GM18868 (cell line): ENCODE data around the gene CYP46A1.
A peak's percentile ranks its signal among the peaks of the same experiment; 100 is the strongest.

ENCODE experiments used
- ATAC-seq: cut with Tn5 transposase; IDR thresholded peaks from one replicate; pipeline ENCODE4 v1.9.1; 2021; ENCODE audit warnings: mild to moderate bottlenecking, moderate library complexity; ENCODE audit not compliant: unreplicated experiment

The CYP46A1 gene

DNA sequence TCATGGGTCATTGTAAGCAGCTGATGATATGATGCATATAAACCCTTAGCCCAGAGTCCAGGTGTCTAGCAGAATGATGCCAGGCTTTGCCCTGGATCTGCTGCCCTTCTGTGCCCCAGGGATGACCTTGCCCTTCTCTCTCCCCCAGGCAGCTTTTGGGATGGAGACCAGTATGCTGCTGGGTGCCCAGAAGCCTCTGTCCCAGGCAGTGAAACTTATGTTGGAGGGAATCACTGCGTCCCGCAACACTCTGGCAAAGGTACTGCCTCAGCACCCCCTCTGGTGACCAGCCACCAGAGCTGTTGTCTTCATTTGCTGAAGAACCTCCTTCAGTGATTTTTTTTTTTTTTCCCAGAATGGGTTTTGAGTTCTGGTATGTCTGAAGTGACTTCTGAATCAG is 23.3 kb downstream of the CYP46A1 start:
- no peak for ATAC-seq

DNA sequence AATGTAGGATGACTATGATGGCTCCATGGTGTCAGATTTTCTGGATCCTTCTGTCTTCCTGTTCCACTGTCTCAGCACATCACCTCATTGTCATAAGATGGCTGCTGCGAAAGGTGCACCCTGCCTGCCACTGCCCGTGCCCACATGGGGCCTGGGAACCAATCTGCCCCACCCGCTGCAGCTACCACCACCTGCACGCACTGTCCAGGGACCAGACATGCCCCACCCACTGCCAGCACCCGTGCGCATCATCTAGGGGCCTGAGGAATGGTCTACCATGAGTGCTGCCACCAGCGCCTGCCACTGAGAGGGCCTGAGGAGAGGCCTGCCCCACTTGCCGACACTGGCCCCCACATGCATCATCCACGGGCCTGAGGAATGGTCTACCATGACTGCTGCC is 23.8 kb downstream of the CYP46A1 start:
- no peak for ATAC-seq

DNA sequence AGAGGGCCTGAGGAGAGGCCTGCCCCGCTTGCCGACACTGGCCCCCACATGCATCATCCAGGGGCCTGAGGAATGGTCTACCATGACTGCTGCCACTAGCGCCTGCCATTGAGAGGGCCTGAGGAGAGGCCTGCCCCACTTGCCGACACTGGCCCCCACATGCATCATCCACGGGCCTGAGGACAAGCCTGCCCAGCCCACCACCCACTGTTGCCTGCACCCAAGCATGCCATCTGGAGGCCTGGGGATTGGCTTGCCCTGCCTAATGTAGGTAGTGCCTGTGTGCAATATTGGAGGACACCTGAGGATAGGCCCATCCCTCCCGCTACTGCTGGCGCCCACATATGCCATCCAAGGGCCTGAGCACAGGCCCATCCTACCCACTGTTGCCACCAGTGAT is 24.4 kb downstream of the CYP46A1 start:
- no peak for ATAC-seq

DNA sequence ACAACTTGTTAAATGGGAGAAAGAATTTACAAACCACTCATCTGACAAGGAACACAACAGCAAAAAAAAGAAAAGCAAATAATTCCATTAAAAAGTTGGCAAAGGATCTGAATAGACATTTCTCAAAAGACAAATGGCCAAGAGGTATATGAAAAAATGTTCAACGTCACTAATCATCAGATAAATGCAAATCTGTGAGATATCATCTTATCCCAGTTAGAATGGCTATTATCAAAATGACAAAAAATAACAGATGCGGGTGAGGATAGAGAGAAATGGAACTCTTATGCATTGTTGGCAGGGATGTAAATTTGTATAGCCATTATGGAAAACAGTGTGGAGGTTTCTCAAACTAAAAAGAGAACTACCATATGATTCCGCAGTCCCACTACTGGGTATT is 29.9 kb downstream of the CYP46A1 start:
- no peak for ATAC-seq

DNA sequence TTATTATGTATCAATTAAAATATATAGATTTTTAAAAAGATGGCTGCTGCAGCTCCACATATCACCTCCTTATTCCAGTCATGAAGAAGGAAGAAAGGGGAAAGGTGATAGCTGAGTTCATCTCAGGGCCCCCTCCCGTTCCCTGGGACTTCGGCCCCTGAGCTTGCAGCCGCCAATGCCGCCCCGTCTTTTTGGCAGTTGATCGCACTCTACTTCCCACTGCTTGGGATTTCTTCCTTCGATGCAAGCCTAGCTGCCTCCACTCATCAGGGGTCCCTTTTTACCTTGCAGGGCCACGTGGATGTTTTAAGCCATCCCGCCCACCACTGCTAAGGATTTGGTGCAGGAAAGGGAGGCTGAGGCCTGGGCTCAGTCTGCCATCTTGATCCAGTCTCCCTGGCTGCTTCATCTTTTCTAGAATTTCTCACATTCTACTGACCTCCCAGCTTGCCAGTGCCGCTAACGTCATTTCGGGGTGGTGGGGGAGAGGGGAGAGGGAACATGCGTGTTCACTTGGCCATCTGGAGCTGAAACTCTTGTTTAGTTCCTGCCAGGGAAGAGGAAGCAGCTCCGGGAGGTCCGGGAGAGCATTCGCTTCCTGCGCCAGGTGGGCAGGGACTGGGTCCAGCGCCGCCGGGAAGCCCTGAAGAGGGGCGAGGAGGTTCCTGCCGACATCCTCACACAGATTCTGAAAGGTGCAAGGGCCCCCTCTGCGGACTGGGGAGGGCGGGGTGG is 31.3 kb downstream of the CYP46A1 start:
- no peak for ATAC-seq

GRCh38 chr14:99716091-99716849 is 32.2 kb downstream of the CYP46A1 start:
- no peak for ATAC-seq

DNA sequence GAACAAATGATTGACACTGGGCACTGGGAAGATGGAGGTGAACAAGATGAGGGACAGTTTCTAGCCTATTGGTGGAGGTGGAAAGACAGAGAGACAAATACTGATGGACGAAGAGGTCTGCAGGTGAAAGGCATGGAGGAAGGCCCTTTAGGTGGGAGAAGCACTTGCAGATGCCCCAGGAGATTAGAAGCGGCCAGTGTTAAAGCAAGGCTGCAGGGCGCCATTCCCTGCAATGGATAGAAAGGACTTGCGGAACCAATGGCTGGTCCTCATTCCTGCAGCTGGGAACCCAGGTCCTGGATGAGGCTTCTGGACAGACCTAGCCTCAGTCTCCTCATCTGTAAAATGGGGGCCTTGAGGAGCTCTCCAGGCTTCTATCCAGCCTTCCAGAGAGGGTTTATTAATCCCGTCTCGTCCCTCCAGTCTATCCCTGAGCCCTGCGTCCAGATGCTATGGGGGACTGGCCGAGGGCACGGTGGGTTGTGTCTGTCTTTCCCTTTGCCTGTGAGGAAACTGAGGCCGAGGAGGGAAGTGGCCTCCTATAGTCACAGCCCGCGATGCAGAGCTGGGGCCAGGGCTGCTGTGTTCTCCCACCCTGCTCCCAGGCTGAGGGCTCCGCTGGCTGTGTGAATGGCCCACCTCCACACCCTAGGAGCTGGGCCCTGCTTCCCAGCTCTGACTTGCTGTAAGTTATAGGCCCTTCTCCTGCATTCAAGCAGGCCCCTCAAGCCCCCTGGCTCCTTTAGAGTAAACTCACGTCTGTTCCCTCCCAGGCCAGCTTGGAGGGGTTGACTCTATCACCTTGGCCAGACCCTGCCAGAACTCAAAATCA is 33.0 kb downstream of the CYP46A1 start:
- ATAC-seq, result no peak

GRCh38 chr14:99717682-99718013 is 33.5 kb downstream of the CYP46A1 start:
- ATAC-seq, result no peak

GRCh38 chr14:99718031-99718810 is 34.1 kb downstream of the CYP46A1 start:
- ATAC-seq, result peak; percentile 96

GRCh38 chr14:99718811-99719192 is 34.7 kb downstream of the CYP46A1 start:
- ATAC-seq, result peak; percentile 63

GRCh38 chr14:99720941-99721791 is 37.1 kb downstream of the CYP46A1 start:
- no peak for ATAC-seq

- no peak for ATAC-seq
Measured at GRCh38 chr14:99721792-99722516, 37.9 kb downstream of the CYP46A1 start.

- no peak for ATAC-seq
Measured at GRCh38 chr14:99722741-99723140, 38.6 kb downstream of the CYP46A1 start.

DNA sequence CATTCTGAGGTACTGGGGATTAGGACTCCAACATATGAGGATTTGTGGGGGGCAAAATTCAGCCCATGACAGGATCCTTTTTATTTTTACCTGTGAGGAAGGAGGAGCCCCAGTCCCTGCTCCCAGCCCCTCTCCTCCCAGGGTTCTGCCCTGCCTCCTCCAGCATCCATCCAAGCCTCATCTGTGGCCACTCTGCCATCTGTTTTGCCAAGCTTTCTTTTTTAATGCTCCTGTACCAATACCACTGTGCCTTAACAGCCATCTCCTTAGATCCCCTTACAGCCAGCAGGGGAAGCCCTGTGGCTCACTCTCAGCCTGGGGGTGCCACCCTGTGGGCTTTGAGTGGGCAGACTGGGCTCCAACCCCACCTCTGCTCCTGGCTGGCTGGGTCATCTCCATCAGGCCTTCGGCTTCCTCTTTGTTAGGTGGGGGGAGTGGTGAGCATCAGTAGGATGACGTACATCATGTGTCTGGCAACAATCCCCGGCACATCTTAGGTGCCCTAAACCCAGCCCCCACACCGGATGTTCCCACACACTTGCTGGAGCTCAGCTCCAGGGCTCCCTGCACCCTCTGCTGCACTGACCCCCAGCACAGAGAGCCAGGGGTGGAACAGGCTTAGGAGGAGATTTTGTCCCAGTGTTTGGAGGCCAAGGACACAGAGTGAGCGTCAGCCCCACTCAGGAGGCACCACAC is 40.2 kb downstream of the CYP46A1 start:
- ATAC-seq, result no peak

DNA sequence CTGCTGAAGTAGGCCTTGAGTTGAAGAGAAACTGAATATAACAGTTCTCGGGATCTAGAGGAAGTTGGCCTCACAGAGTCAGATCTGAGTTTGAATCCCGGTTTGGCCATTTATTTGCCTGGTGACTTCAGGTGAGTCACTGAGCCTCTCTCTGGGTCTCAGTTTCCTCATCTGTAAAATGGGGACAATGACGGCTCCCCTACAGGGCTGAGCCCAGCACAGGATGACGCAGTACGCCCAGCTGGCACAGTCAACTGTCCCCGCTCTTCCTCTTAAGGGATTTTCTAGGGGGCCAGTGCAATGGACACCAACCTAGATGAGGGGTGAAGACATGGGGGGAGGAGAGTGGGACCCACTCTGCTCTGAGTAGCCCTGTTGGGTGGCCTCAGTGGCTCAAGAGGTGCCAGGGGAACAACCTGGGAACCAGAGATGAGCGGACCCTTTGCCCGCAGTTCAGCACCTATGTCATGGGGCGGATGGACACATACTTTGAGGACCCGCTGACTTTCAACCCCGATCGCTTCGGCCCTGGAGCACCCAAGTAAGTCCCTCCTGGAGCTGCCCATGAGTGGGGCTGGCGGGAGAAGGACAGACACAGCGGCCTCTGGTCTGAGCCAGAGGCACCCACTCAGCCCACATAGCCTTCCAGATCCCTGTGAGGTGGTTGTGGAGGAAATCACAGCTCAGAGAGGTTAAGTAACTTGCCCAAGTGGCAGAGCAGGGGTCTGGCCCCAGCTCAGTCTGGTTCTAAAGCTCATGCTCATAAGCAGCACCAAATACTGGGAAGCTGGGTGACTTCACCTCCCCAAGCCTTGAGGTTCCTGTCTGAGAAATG is 41.1 kb downstream of the CYP46A1 start:
- ATAC-seq, result no peak

DNA sequence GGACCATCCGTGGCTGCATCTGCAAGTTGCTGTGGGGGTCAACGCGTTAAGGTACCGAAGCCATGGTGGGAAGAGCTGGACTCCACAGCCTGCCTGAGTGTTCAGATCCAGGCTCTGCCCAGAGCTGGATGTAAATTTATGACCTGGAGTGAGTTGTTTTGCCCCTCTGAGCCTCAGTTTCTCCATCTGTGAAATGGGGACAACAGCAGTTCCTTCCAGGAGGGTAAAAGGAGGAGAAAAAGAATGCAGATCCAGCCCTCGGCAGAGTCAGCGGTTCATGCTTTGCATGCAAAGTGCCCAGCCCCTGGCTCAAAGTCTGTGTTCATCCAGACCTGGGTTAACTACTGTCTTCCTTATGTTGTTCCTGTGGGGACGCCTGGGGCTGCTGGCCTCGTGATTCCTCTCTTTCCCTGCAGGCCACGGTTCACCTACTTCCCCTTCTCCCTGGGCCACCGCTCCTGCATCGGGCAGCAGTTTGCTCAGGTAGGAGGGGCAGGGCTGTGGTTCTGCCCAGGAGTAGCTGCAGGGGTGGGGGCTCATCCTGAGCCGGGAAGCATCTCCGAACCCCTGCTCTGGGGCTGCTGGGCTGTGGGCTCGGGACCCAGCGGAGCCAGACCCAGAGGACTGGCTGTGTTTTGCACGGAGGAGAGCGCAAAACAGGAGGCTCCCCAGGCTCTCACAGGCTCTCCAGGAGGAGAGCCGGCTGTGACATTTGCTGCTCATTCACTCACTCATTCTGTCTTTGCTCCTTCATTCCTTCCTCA is 41.9 kb downstream of the CYP46A1 start:
- no peak for ATAC-seq

DNA sequence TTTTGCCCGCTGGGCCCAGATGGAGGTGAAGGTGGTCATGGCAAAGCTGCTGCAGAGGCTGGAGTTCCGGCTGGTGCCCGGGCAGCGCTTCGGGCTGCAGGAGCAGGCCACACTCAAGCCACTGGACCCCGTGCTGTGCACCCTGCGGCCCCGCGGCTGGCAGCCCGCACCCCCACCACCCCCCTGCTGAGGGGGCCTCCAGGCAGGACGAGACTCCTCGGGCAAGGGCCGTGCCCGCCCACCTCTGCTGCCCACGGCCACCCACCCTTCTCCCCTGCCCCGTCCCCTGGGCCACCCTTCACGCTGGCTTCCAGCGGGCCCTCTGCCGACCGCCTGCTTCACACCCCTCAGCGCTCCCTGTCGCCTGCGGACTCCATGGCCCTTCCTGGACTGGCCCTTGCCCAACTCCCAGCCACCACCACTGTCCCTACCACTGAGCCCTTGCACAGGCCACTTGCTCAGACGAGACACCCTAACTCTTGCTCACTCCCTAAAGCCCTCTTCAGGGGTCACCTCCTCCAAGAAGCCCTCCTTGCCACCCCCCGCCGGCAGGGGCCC is 42.5 kb downstream of the CYP46A1 start:
- ATAC-seq, result no peak
